Suprapubic skin (tissue), 4 donors: ENCODE results near the gene CAMTA1. TPM values are rescaled to one million over a fixed set of nuclear protein-coding genes. Genes with fewer than 3 reads are reported as not detected.

Experiments used
- DNase-seq, 2 donors: peaks; one replicate each; pipeline ENCODE4 v3.0.0-alpha.2; 2019; ENCODE audit warnings: low spot score in 2 of 2
- H3K27ac ChIP-seq: fragments of 200-600 bp; sonication (generic); one replicate; pipeline ENCODE4 v1.5.1; 2019
- H3K27me3 ChIP-seq: fragments of 200-600 bp; sonication (generic); one replicate; pipeline ENCODE4 v1.5.1; 2019
- H3K36me3 ChIP-seq: fragments of 200-600 bp; sonication (generic); one replicate; pipeline ENCODE4 v1.5.1; 2019
- H3K4me1 ChIP-seq: fragments of 200-600 bp; sonication (generic); one replicate; pipeline ENCODE4 v1.5.1; 2019
- H3K4me3 ChIP-seq: fragments of 200-600 bp; sonication (generic); one replicate; pipeline ENCODE4 v1.5.1; 2019; ENCODE audit warnings: mild to moderate bottlenecking
- H3K9me3 ChIP-seq: fragments of 200-600 bp; sonication (generic); one replicate; pipeline ENCODE4 v1.5.1; 2019
- CTCF ChIP-seq, 2 donors: fragments of 200-600 bp in 1 of 2; fragments of 450-650 bp in 1 of 2; sonication (generic) in 1 of 2; IDR thresholded peaks; one replicate each; pipeline ENCODE4 v1.5.1; 2016 to 2019; ENCODE audit warnings: antibody characterized with exemption in 2 of 2, mild to moderate bottlenecking in 1 of 2, moderate library complexity in 1 of 2
- EP300 ChIP-seq: sonication (generic); formaldehyde crosslinking; IDR thresholded peaks from one replicate; pipeline ENCODE4 v1.6.1; 2017; ENCODE audit warnings: antibody characterized with exemption
- POLR2A ChIP-seq, 2 donors: fragments of 450-650 bp; IDR thresholded peaks; one replicate each; pipeline ENCODE4 v1.6.1; 2017; ENCODE audit warnings: antibody characterized with exemption in 2 of 2, mild to moderate bottlenecking in 2 of 2, moderate library complexity in 2 of 2
- POLR2AphosphoS5 ChIP-seq, 3 donors: sonication (generic); formaldehyde crosslinking; IDR thresholded peaks; one replicate each; pipeline ENCODE4 v1.6.1; 2017; ENCODE audit warnings: antibody characterized with exemption in 3 of 3
- WGBS: methylation state at CpG from one replicate; pipeline ENCODE4 v1.1.5; 2018; 5-methylcytosine and 5-hydroxymethylcytosine counted together
- total RNA-seq, 4 donors: library from RNA; depleted of rRNA; stranded (reverse); fragments of >200 nt; gene quantifications; one replicate each; pipeline ENCODE4 v1.1.0, GENCODE V29; 2016

The CAMTA1 gene
- total RNA-seq, 4 donors from 2014 or later = 40.4 to 54.1 (median 46.6) TPM

DNA sequence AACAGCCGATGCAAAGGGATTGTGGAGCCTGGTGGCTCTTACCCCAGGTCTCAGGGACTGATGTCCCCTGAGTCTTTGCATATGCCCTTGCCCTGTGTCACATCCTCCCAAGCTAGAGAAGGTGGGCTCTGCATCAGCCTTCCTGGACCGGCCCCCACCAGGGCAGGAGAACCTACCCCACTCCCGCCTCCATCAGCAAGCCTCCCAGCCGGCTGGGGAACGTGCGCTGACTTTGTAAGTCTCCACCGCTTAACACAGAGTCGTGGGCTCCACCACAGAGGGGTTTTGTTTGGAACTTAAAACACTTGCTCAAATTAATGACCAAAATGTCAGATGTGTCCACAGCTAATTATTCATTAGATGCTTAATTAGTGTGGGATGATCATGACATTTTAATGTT is 730.6 kb downstream of the CAMTA1 start:
- 90% methylated on average over 7 of the region's 8 CpGs for WGBS
- DNase-seq = no peak
- H3K36me3 ChIP-seq = no peaks in the 10 kb centered on the region
- peaks cover 13% of the 10 kb centered on the region for H3K27me3 ChIP-seq
- no peak overlapping the region for H3K4me3 ChIP-seq
- H3K27ac ChIP-seq = no peak overlapping the region
- H3K4me1 ChIP-seq = no peaks in the 10 kb centered on the region
- TF ChIP-seq CTCF (IDR thresholded peaks at IDR 0.05) (no peak), EP300 (no peak), POLR2AphosphoS5 (IDR thresholded peaks at IDR 0.05) (no peak), POLR2A (IDR thresholded peaks at IDR 0.05) (no peak)
- no peaks in the 10 kb centered on the region for H3K9me3 ChIP-seq

DNA sequence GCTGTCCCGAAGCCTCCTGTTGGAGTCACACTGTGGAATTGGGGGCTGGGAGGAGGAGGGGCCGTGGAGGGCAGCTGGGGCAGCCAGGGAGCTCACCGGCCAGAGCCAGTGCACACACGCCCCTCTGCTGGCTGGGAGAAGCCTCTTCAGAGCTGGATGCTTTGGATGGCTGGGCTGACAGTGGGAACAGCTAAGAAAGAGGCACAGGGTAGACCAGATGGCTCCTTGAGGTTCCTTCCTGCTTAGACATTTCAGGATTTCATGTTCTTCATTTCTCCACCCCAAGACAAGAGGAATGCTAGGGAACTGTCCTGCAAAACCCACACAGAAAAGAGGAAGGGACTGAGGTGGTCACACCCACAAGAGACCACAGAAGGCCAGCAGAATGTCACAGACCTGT is 731.1 kb downstream of the CAMTA1 start:
- WGBS = 53% methylated on average over 4 of the region's 4 CpGs
- Histone ChIP-seq H3K4me1 (no peaks in the 10 kb centered on the region), H3K27me3 (peaks cover 13% of the 10 kb centered on the region), H3K36me3 (no peaks in the 10 kb centered on the region), H3K9me3 (no peaks in the 10 kb centered on the region), H3K27ac (no peak overlapping the region), H3K4me3 (no peak overlapping the region)
- DNase-seq = no peak
- TF ChIP-seq CTCF (IDR thresholded peaks at IDR 0.05) (no peak), EP300 (no peak), POLR2A (IDR thresholded peaks at IDR 0.05) (no peak), POLR2AphosphoS5 (IDR thresholded peaks at IDR 0.05) (no peak)

DNA sequence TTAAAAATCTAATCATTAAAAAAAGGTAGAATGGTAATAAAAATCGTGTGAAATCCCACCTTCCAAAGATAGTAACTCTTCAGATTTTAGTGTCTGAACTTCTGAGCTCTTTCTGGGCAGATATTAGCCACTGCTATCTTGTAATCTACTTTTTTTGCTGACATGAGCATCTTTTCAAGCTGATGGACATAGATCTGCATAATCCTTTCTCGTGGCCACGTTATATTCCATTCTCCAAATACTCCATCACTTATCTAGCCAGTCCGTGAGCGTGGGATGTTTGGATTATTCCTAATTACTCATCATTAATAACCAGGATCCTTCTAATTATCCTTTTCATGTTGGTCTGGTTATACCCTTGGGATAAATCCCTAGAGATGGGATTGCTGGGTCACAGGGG is 731.7 kb downstream of the CAMTA1 start:
- WGBS = 83% methylated on average over 5 of the region's 5 CpGs
- peaks cover 13% of the 10 kb centered on the region for H3K27me3 ChIP-seq
- DNase-seq = no peak
- no peaks in the 10 kb centered on the region for H3K36me3 ChIP-seq
- TF ChIP-seq EP300 = no peak
- TF ChIP-seq POLR2A (IDR thresholded peaks at IDR 0.05) = no peak
- TF ChIP-seq CTCF (IDR thresholded peaks at IDR 0.05) = no peak
- TF ChIP-seq POLR2AphosphoS5 (IDR thresholded peaks at IDR 0.05) = no peak
- H3K27ac ChIP-seq = no peak overlapping the region
- no peaks in the 10 kb centered on the region for H3K4me1 ChIP-seq
- no peaks in the 10 kb centered on the region for H3K9me3 ChIP-seq
- no peak overlapping the region for H3K4me3 ChIP-seq

GRCh38 chr1:7517611-7518330 is 732.5 kb downstream of the CAMTA1 start:
- no peak for DNase-seq
- TF ChIP-seq CTCF (IDR thresholded peaks at IDR 0.05) = no peak
- no peak for TF ChIP-seq POLR2A (IDR thresholded peaks at IDR 0.05)
- TF ChIP-seq EP300 = no peak
- TF ChIP-seq POLR2AphosphoS5 (IDR thresholded peaks at IDR 0.05) = no peak
- Histone ChIP-seq H3K36me3 (no peaks in the 10 kb centered on the region), H3K27ac (no peak overlapping the region), H3K4me3 (no peak overlapping the region), H3K4me1 (no peaks in the 10 kb centered on the region), H3K9me3 (no peaks in the 10 kb centered on the region), H3K27me3 (peaks cover 13% of the 10 kb centered on the region)
- WGBS = 79% methylated on average over 7 of the region's 10 CpGs

GRCh38 chr1:7518411-7518810 is 733.2 kb downstream of the CAMTA1 start:
- peaks cover 13% of the 10 kb centered on the region for H3K27me3 ChIP-seq

More at GRCh38 chr1:7518411-7518810, 733.2 kb downstream of the CAMTA1 start:
- no peak for TF ChIP-seq CTCF (IDR thresholded peaks at IDR 0.05)
- TF ChIP-seq POLR2A (IDR thresholded peaks at IDR 0.05) = no peak
- no peak for TF ChIP-seq POLR2AphosphoS5 (IDR thresholded peaks at IDR 0.05)
- TF ChIP-seq EP300 = no peak
- DNase-seq = no peak
- Histone ChIP-seq H3K9me3 (no peaks in the 10 kb centered on the region), H3K4me3 (no peak overlapping the region), H3K4me1 (no peaks in the 10 kb centered on the region), H3K27ac (no peak overlapping the region), H3K36me3 (no peaks in the 10 kb centered on the region)
- WGBS = no CpG with 5 or more reads among the region's 8 CpGs
